ENCODE results near the gene COMTD1.
A peak's percentile ranks its signal among the peaks of the same experiment; 100 is the strongest.
"Not testable (repeated sequence)": the region's sequence is repeated elsewhere in the genome, so short reads cannot be mapped to it uniquely, and the experiment has no call there.

COMTD1 gene

DNA sequence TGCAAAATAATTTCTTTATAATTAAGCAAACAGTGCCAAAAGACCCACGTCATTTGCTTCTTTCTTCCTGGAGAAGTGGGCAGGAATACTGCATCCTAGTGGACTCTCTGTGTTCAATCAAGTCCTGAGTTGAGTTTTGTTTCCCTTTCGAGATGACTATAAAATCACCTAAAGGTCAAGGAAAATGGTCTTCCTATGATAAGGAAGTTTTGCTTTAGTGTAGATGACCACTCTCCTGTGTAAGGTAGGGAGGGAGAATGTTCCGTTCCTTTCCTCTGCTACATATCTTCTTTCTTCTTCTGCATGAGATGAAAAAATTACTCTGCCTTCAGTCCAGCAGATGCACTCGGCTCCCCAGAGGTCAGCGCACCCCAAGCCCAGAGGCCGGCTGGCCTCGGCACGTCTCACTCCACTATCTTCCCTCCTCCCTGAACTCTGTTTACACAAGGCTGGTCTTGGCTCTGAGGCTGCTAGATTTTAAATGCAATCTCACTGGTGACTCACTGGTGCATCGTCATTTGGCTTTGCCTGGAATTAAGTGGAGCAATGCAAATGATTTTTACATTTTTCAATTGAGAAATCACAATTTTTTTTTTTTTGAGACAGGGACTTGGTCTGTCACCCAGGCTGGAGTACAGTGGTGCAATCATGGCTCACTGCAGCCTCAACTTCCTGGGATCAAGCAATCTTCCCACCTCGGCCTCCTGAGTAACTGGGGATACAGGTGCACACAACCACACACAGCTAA is 43.8 kb downstream of the COMTD1 start:
- peak; percentile 42 for DNase-seq

GRCh38 chr10:75189266-75190096 is 46.3 kb downstream of the COMTD1 start:
- DNase-seq, result no peak

GRCh38 chr10:75188522-75188921 is 47.2 kb downstream of the COMTD1 start:
- DNase-seq, result not testable (repeated sequence)

DNA sequence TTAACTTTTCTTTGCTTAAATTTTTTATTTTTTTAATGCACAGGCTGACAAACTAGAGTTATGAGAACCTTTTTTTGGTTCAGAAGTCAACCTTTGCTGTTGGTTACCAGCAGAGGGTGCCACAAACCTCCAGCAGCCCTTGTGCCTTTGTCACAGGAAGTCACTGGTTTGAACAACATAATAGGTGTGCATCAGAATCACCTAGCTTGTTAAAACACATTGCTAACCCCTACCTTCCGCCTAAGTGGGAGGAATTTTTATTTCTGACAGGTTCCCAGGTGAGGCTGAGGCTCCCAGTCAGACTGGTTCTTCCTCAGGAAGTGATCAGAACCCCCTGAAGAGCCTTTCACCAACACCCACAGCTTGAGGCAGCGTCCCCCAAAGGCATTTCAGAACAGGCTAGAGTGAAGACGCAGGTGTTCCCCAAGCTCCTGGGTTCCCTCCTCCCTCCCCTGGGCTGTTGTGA is 47.8 kb downstream of the COMTD1 start:
- DNase-seq, result peak; percentile 12

GRCh38 chr10:75186310-75186709 is 49.4 kb downstream of the COMTD1 start:
- no peak for DNase-seq
